Neural progenitor cell (in vitro differentiated cells): ENCODE measurements around the gene TCF4.

Experiments
- EZH2 ChIP-seq: fragments of 200-600 bp; sonication (generic); IDR thresholded peaks from 2 replicates; pipeline ENCODE4 v1.6.1; 2017; ENCODE audit warnings: antibody characterized with exemption, mild to moderate bottlenecking, moderate library complexity
- EZH2phosphoT487 ChIP-seq: fragments of 200-600 bp; sonication (generic); IDR thresholded peaks from 2 replicates; pipeline ENCODE4 v1.6.1; 2017; ENCODE audit warnings: antibody characterized with exemption
- TF ChIP-seq, protein P1 (sequence below): fragments of 200-600 bp; sonication (generic); IDR thresholded peaks from 2 replicates; pipeline ENCODE4 v1.5.1; 2017; ENCODE audit warnings: antibody characterized with exemption, mild to moderate bottlenecking

DNA sequence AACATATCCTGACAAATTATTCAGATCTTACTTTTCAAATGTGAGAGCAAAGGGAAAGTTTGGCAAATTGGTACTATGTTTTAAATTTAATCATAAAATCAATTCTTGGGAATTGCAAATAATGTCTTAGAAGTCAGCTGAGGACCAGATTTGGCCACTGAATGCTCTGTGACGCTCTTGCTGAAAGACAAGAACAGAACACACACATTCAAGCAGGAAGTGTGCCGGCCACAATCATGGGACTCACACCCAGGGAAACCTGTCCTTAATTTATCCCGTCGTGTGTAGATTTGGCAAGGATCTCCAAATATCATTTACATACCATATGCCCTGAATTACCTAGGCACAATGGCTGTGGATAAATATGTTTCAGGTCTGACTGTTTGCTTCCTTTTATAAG is 253.1 kb downstream of the TCF4 start:
- TF ChIP-seq, protein P1, sequence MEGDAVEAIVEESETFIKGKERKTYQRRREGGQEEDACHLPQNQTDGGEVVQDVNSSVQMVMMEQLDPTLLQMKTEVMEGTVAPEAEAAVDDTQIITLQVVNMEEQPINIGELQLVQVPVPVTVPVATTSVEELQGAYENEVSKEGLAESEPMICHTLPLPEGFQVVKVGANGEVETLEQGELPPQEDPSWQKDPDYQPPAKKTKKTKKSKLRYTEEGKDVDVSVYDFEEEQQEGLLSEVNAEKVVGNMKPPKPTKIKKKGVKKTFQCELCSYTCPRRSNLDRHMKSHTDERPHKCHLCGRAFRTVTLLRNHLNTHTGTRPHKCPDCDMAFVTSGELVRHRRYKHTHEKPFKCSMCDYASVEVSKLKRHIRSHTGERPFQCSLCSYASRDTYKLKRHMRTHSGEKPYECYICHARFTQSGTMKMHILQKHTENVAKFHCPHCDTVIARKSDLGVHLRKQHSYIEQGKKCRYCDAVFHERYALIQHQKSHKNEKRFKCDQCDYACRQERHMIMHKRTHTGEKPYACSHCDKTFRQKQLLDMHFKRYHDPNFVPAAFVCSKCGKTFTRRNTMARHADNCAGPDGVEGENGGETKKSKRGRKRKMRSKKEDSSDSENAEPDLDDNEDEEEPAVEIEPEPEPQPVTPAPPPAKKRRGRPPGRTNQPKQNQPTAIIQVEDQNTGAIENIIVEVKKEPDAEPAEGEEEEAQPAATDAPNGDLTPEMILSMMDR = no peak
- TF ChIP-seq EZH2 (no peak), EZH2phosphoT487 (no peak)
